H9 (cell line): ENCODE results near the gene CEMIP2. TPM values are rescaled to one million over a fixed set of nuclear protein-coding genes. Genes with fewer than 3 reads are reported as not detected.

Source experiments
- DNase-seq: peaks from one replicate; pipeline ENCODE4 v3.0.0-alpha.2; 2017
- H2AFZ ChIP-seq: one replicate; pipeline ENCODE4 v1.6.1; 2013; ENCODE audit warnings: mild to moderate bottlenecking, low read length, control low read depth, moderate library complexity
- H2AK5ac ChIP-seq: 2 replicates; pipeline ENCODE4 v1.6.1; 2013; ENCODE audit warnings: low read length, control low read depth, mixed read lengths; ENCODE audit not compliant: insufficient read length
- H2BK120ac ChIP-seq: one replicate; pipeline ENCODE4 v1.6.1; 2013; ENCODE audit warnings: low read depth, mild to moderate bottlenecking, low read length, control low read depth, inconsistent platforms; ENCODE audit not compliant: poor library complexity, severe bottlenecking
- H2BK12ac ChIP-seq: 2 replicates; pipeline ENCODE4 v1.6.1; 2013; ENCODE audit warnings: low read length, control low read depth, mixed read lengths, low read depth; ENCODE audit not compliant: insufficient read length
- H2BK15ac ChIP-seq: 2 replicates; pipeline ENCODE4 v1.6.1; 2013; ENCODE audit warnings: low read depth, low read length, control low read depth
- H2BK20ac ChIP-seq: one replicate; pipeline ENCODE4 v1.6.1; 2013; ENCODE audit warnings: low read depth, mild to moderate bottlenecking, low read length, control low read depth, inconsistent platforms; ENCODE audit not compliant: poor library complexity, severe bottlenecking
- H2BK5ac ChIP-seq: 2 replicates; pipeline ENCODE4 v1.6.1; 2013; ENCODE audit warnings: low read length, control low read depth, mixed read lengths; ENCODE audit not compliant: insufficient read length
- H3K14ac ChIP-seq: 2 replicates; pipeline ENCODE4 v1.6.1; 2013; ENCODE audit warnings: low read length, control low read depth; ENCODE audit not compliant: insufficient read depth
- H3K18ac ChIP-seq: 2 replicates; pipeline ENCODE4 v1.6.1; 2013; ENCODE audit warnings: low read depth, mild to moderate bottlenecking, mixed read lengths, low read length, control low read depth; ENCODE audit not compliant: insufficient read length
- H3K23ac ChIP-seq: 2 replicates; pipeline ENCODE4 v1.6.1; 2013; ENCODE audit warnings: low read length, control low read depth, mixed read lengths, low read depth; ENCODE audit not compliant: insufficient read length
- H3K23me2 ChIP-seq: 2 replicates; pipeline ENCODE4 v1.6.1; 2013; ENCODE audit warnings: low read depth, mild to moderate bottlenecking, mixed read lengths, low read length, control low read depth; ENCODE audit not compliant: insufficient read length, poor library complexity, severe bottlenecking
- H3K27ac ChIP-seq: 2 replicates; pipeline ENCODE4 v1.5.1; 2013; ENCODE audit warnings: low read length, control low read depth, mixed read lengths, low read depth; ENCODE audit not compliant: insufficient read length
- H3K27me3 ChIP-seq: 2 replicates; pipeline ENCODE4 v1.6.1; 2013; ENCODE audit warnings: low read length, control low read depth, inconsistent platforms; ENCODE audit not compliant: insufficient read depth
- H3K4ac ChIP-seq: 2 replicates; pipeline ENCODE4 v1.6.1; 2013; ENCODE audit warnings: low read depth, mild to moderate bottlenecking, control low read depth, inconsistent platforms, low read length, moderate library complexity
- H3K4me1 ChIP-seq: 2 replicates; pipeline ENCODE4 v1.6.1; 2013; ENCODE audit warnings: low read length, control low read depth, inconsistent platforms; ENCODE audit not compliant: insufficient read depth
- H3K4me2 ChIP-seq: 2 replicates; pipeline ENCODE4 v1.6.1; 2013; ENCODE audit warnings: low read length, control low read depth, mixed read lengths; ENCODE audit not compliant: insufficient read length, insufficient read depth
- H3K56ac ChIP-seq: 2 replicates; pipeline ENCODE4 v1.6.1; 2013; ENCODE audit warnings: low read depth, mild to moderate bottlenecking, mixed read lengths, low read length, control low read depth; ENCODE audit not compliant: insufficient read length
- H3K79me1 ChIP-seq: 2 replicates; pipeline ENCODE4 v1.6.1; 2013; ENCODE audit warnings: low read depth, mild to moderate bottlenecking, moderate library complexity, low read length, control low read depth, inconsistent platforms; ENCODE audit not compliant: insufficient read depth, poor library complexity, severe bottlenecking
- H3K79me2 ChIP-seq: 2 replicates; pipeline ENCODE4 v1.6.1; 2013; ENCODE audit warnings: low read length, control low read depth, inconsistent platforms; ENCODE audit not compliant: insufficient read depth
- H3K9ac ChIP-seq: 2 replicates; pipeline ENCODE4 v1.6.1; 2013; ENCODE audit warnings: low read length, control low read depth, mixed read lengths; ENCODE audit not compliant: insufficient read length; ENCODE audit errors: extremely low read depth
- H3K9me3 ChIP-seq: one replicate; pipeline ENCODE4 v1.6.1; 2013; ENCODE audit warnings: low read depth, low read length, inconsistent platforms; ENCODE audit not compliant: control insufficient read depth
- H3T11ph ChIP-seq: one replicate; pipeline ENCODE4 v1.6.1; 2013; ENCODE audit warnings: mild to moderate bottlenecking, low read length, control low read depth, inconsistent platforms
- H4K20me1 ChIP-seq: one replicate; pipeline ENCODE4 v1.6.1; 2013; ENCODE audit not compliant: control insufficient read depth, insufficient read length, insufficient read depth
- H4K5ac ChIP-seq: 2 replicates; pipeline ENCODE4 v1.6.1; 2013; ENCODE audit warnings: low read depth, mild to moderate bottlenecking, mixed read lengths, low read length, control low read depth; ENCODE audit not compliant: insufficient read length
- H4K8ac ChIP-seq: replicated peaks from 2 replicates; pipeline ENCODE4 v1.6.1; 2013; ENCODE audit warnings: low read length, control low read depth, mixed read lengths, low read depth; ENCODE audit not compliant: insufficient read length
- H4K91ac ChIP-seq: 2 replicates; pipeline ENCODE4 v1.6.1; 2013; ENCODE audit warnings: low read depth, mild to moderate bottlenecking, moderate library complexity, mixed read lengths, low read length, control low read depth; ENCODE audit not compliant: insufficient read length
- H3K27ac Mint-ChIP-seq, 3 experiments: 2 replicates in 2 of 3; 3 replicates in 1 of 3; pipeline ENCODE4 v1.8.0; 2020 to 2021; ENCODE audit warnings: mixed read lengths in 3 of 3, mild to moderate bottlenecking in 1 of 3, moderate library complexity in 1 of 3
- H3K27me3 Mint-ChIP-seq: 2 replicates; pipeline ENCODE4 v1.8.0; 2021; ENCODE audit warnings: low read depth, mild to moderate bottlenecking, moderate library complexity, mixed read lengths
- H3K36me3 Mint-ChIP-seq, 3 experiments: 2 replicates in 2 of 3; 3 replicates in 1 of 3; pipeline ENCODE4 v1.8.0; 2020 to 2021; ENCODE audit warnings: low read depth in 3 of 3, mixed read lengths in 3 of 3; ENCODE audit not compliant: insufficient read depth in 1 of 3
- H3K4me1 Mint-ChIP-seq, 2 experiments: 2 replicates each; pipeline ENCODE4 v1.8.0; 2020; ENCODE audit warnings: mixed read lengths in 2 of 2
- H3K4me3 Mint-ChIP-seq, 2 experiments: 2 replicates in 1 of 2; 3 replicates in 1 of 2; pipeline ENCODE4 v1.8.0; 2020 to 2021; ENCODE audit warnings: mild to moderate bottlenecking in 2 of 2, mixed read lengths in 2 of 2, moderate library complexity in 1 of 2
- H3K9me3 Mint-ChIP-seq, 2 experiments: 2 replicates in 1 of 2; 3 replicates in 1 of 2; pipeline ENCODE4 v1.8.0; 2020; ENCODE audit warnings: mild to moderate bottlenecking in 2 of 2, mixed read lengths in 2 of 2, moderate library complexity in 1 of 2
- CTCF ChIP-seq: fragments of 200-600 bp; sonication (generic); conservative IDR thresholded peaks from 3 replicates; pipeline ENCODE4 v1.8.0; 2021; ENCODE audit warnings: antibody characterized with exemption, mild to moderate bottlenecking
- WGBS: extraction: QIAGEN DNeasy Blood & Tissue Kit; methylation state at CpG from one replicate; pipeline ENCODE4 v1.1.7; 2013; ENCODE audit warnings: missing lambda C conversion rate, low lambda C conversion rate, mixed read lengths; ENCODE audit not compliant: insufficient read length; ENCODE audit errors: extremely low coverage; 5-methylcytosine and 5-hydroxymethylcytosine counted together
- total RNA-seq: library from RNA; stranded (reverse); gene quantifications from 2 replicates; pipeline ENCODE4 v1.2.1, GENCODE V29; 2021

Gene CEMIP2
- total RNA-seq, 1 experiment from 2014 or later = 77.2 TPM

DNA sequence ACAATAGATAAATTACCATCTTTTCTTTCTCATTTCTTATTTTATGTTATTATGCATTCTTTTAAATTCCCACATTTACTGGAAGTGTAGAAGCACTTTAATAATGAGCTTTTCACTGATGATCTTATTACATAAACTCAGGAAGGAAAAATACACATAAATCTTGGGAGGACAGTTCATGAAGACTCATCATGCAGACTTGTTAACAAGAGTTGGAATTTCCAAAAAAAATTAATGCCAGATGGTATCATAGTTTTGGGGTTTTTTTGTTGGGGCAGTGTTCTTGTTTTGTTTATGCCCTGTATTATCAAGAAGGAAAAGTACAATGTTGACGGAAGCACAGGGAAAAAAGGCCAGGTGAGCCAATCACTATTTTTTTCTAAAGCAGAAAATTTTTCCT, 35.1 kb downstream of the CEMIP2 start:
- no peaks in the 10 kb centered on the region for H4K20me1 ChIP-seq
- no CpG with 5 or more reads among the region's 1 CpG for WGBS
- H3K36me3 Mint-ChIP-seq = peaks cover 18 to 91% (median 84%) of the 10 kb centered on the region in 3 experiments; a peak in 6 of 7 replicates

More for the DNA sequence above, 35.1 kb downstream of the CEMIP2 start:
- H3K18ac ChIP-seq = no peak overlapping the region
- H3K56ac ChIP-seq = no peak overlapping the region
- H3K4me1 ChIP-seq = no peaks in the 10 kb centered on the region
- H2BK12ac ChIP-seq = no peak overlapping the region
- H2BK5ac ChIP-seq = no peak overlapping the region
- H2AK5ac ChIP-seq = no peak overlapping the region
- Mint-ChIP-seq H3K4me1 (peaks cover 7 to 14% of the 10 kb centered on the region in 2 experiments), H3K9me3 (no peaks in the 10 kb centered on the region), H3K4me3 (no peak overlapping the region), H3K27ac (peak overlapping the region in 1 of 3 experiments; percentile 77; a peak in 2 of 7 replicates), H3K27me3 (no peaks in the 10 kb centered on the region; the same call in 1 of the 2 replicates)
- no peak overlapping the region for H4K91ac ChIP-seq
- H3K14ac ChIP-seq = no peak overlapping the region
- no peaks in the 10 kb centered on the region for H3K79me1 ChIP-seq
- H3K9me3 ChIP-seq = no peaks in the 10 kb centered on the region
- no peak overlapping the region for H3K4me2 ChIP-seq
- H3K23me2 ChIP-seq = no peaks in the 10 kb centered on the region
- no peak overlapping the region for H4K8ac ChIP-seq
- no peak overlapping the region for H2BK20ac ChIP-seq
- no peak overlapping the region for H4K5ac ChIP-seq
- no peak overlapping the region for H3K27ac ChIP-seq
- H2BK15ac ChIP-seq = no peak overlapping the region
- H2AFZ ChIP-seq = no peak overlapping the region
- no peak overlapping the region for H3K4ac ChIP-seq
- no peak overlapping the region for H3K23ac ChIP-seq
- H3T11ph ChIP-seq = no peak overlapping the region
- no peak for DNase-seq
- no peaks in the 10 kb centered on the region for H3K79me2 ChIP-seq
- H3K9ac ChIP-seq = no peak overlapping the region
- no peaks in the 10 kb centered on the region for H3K27me3 ChIP-seq
- H2BK120ac ChIP-seq = no peak overlapping the region
- no peak for TF ChIP-seq CTCF
